Omental fat pad (tissue), 4 donors: ENCODE measurements around the gene GAB2. TPM values are rescaled to one million over a fixed set of nuclear protein-coding genes. Genes with fewer than 3 reads are reported as not detected.

ENCODE experiments used
- ATAC-seq: fragments of 150-250 bp; one replicate; pipeline ENCODE4 v1.9.1; 2016; ENCODE audit warnings: mild to moderate bottlenecking, moderate library complexity; ENCODE audit not compliant: low FRiP score
- DNase-seq: peaks from one replicate; pipeline ENCODE4 v3.0.0-alpha.2; 2019; ENCODE audit warnings: low spot score
- CTCF ChIP-seq, 3 donors: fragments of 450-650 bp; IDR thresholded peaks; one replicate each; pipeline ENCODE4 v1.5.1; 2016 to 2017; ENCODE audit warnings: antibody characterized with exemption in 3 of 3, mild to moderate bottlenecking in 3 of 3, moderate library complexity in 2 of 3
- total RNA-seq, 4 donors: library from RNA; depleted of rRNA; stranded (reverse); fragments of >200 nt; gene quantifications; one replicate each; pipeline ENCODE4 v1.1.0, GENCODE V29; 2016

Gene GAB2
- total RNA-seq, 4 donors from 2014 or later = 25.3 to 97.7 (median 36.1) TPM

- ATAC-seq = no peak
- TF ChIP-seq CTCF (IDR thresholded peaks at IDR 0.05) = no peak
- DNase-seq = no peak
Measured at GRCh38 chr11:78338702-78339101, 78.9 kb downstream of the GAB2 start.

GRCh38 chr11:78338138-78338537 lies 79.5 kb downstream of the GAB2 start:
- DNase-seq (no peak), ATAC-seq (no peak)
- TF ChIP-seq CTCF (IDR thresholded peaks at IDR 0.05) = no peak

GRCh38 chr11:78337554-78337924 lies 80.1 kb downstream of the GAB2 start:
- DNase-seq (no peak), ATAC-seq (no peak)
- TF ChIP-seq CTCF (IDR thresholded peaks at IDR 0.05) = no peak

- no peak for DNase-seq
- TF ChIP-seq CTCF (IDR thresholded peaks at IDR 0.05) = no peak
Measured at GRCh38 chr11:78336877-78337553, 80.6 kb downstream of the GAB2 start.

GRCh38 chr11:78334109-78334508 lies 83.5 kb downstream of the GAB2 start:
- TF ChIP-seq CTCF (IDR thresholded peaks at IDR 0.05) = no peak
- no peak for DNase-seq
- ATAC-seq = no peak

More at GRCh38 chr11:78336877-78337553, 80.6 kb downstream of the GAB2 start:
- no peak for ATAC-seq

GRCh38 chr11:78332872-78333271 lies 84.7 kb downstream of the GAB2 start:
- ATAC-seq (no peak), DNase-seq (no peak)
- no peak for TF ChIP-seq CTCF (IDR thresholded peaks at IDR 0.05)

GRCh38 chr11:78332174-78332866 lies 85.3 kb downstream of the GAB2 start:
- DNase-seq (no peak), ATAC-seq (no peak)
- TF ChIP-seq CTCF (IDR thresholded peaks at IDR 0.05) = no peak
